Muscle of leg (tissue), 11 donors: ENCODE data around the gene UHMK1. TPM values are rescaled to one million over a fixed set of nuclear protein-coding genes. Genes with fewer than 3 reads are reported as not detected.

ENCODE experiments used
- DNase-seq: peaks from one replicate; pipeline ENCODE4 v3.0.0; 2013
- H3K27ac ChIP-seq: one replicate; pipeline ENCODE4 v1.5.1; 2013; ENCODE audit warnings: mild to moderate bottlenecking, low read length, control low read depth
- H3K27me3 ChIP-seq: one replicate; pipeline ENCODE4 v1.6.1; 2013; ENCODE audit warnings: low read length; ENCODE audit not compliant: control insufficient read depth, insufficient read depth
- H3K36me3 ChIP-seq: one replicate; pipeline ENCODE4 v1.6.1; 2013; ENCODE audit warnings: low read length; ENCODE audit not compliant: control insufficient read depth, insufficient read depth
- H3K4me1 ChIP-seq: one replicate; pipeline ENCODE4 v1.6.1; 2013; ENCODE audit warnings: low read length; ENCODE audit not compliant: control insufficient read depth, insufficient read depth
- H3K4me3 ChIP-seq: one replicate; pipeline ENCODE4 v1.5.1; 2013; ENCODE audit warnings: low read length, control low read depth
- H3K9me3 ChIP-seq: replicated peaks from 2 replicates; pipeline ENCODE4 v1.6.1; 2013; ENCODE audit warnings: low read depth, low read length; ENCODE audit not compliant: control insufficient read depth
- WGBS: methylation state at CpG from one replicate; pipeline ENCODE4 v1.1.5; 2013; ENCODE audit warnings: missing lambda C conversion rate; ENCODE audit not compliant: insufficient coverage; 5-methylcytosine and 5-hydroxymethylcytosine counted together
- polyA plus RNA-seq, 8 donors: library from polyadenylated mRNA; unstranded; fragments of 120-200 nt; gene quantifications; one replicate each; pipeline versions ENCODE4 v1.2.1 to v1.2.3, GENCODE V29; 2013; ENCODE audit warnings: inconsistent platforms in 1 of 8, low replicate concordance in 1 of 8; ENCODE audit not compliant: insufficient read length in 8 of 8, insufficient read depth in 1 of 8
- total RNA-seq: library from RNA; stranded (reverse); fragments of 120-200 nt; gene quantifications from one replicate; pipeline ENCODE4 v1.2.4, GENCODE V29; 2013

UHMK1 gene
- total and polyA plus RNA-seq, 9 donors, result 17.3 to 26.9 (median 22.5) TPM

DNA sequence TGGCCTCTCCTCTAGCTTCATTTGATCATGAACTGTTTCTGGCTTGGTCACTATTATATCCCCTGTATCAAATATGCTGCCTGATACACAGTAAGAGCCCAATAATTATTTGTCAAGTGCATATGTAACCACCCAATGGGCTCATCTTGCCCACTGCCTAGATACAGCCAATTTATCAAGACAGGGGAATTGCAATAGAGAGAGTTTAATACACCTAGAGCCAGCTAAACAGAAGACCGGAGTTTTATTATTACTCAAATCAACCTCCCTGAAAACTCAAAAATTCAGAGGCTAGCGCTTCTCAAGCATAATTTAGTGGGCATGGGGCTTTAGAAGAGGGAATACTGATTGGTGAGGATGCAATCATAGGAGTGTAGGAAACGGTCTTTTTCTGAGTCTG lies 45.6 kb downstream of the UHMK1 start:
- no peaks in the 10 kb centered on the region for H3K27me3 ChIP-seq
- no peaks in the 10 kb centered on the region for H3K9me3 ChIP-seq
- no peaks in the 10 kb centered on the region for H3K36me3 ChIP-seq
- no peak overlapping the region for H3K27ac ChIP-seq
- no peak for DNase-seq
- H3K4me3 ChIP-seq, result no peak overlapping the region
- peaks cover 3% of the 10 kb centered on the region for H3K4me1 ChIP-seq
- WGBS, result 88% methylated on average over 2 of the region's 3 CpGs

DNA sequence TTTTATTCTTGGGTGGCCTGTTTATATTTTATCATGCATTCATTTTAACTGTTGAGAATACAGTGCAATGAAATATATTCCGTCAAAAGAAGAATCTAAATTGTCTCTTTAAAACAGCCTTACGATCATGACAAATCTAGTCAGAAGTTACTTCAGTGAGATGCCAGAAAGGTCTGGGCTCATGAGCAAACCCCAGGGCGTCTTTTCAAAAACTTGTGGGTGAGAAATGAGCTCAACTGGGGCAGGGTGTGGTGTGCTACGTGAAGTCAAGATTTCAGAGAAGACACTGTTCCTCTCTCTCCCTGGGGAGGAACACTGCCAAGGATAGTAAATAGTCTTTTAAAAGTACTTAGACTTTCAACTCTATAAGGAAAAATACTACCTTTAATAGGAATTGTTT lies 50.6 kb downstream of the UHMK1 start:
- 83% methylated on average over 1 of the region's 4 CpGs for WGBS

DNA sequence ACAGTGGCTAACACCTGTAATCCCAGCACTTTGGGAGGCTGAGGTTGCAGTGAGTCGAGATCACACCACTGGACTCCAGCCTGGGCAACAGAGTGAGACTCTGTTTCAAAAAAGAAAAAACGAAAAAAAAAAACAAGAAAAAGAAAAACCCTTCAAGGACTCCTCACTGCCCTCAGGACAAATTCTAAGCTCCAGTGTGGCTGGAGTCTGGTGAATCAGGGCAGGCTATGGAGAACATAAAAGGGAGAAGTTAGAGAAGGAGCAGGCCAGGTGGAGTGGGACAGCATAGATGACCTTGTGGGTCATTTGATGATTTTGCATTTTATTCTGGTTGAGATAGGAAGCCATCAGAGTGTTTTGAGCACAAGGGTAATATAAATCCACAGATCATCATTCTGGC lies 51.4 kb downstream of the UHMK1 start:
- no CpG with 5 or more reads among the region's 2 CpGs for WGBS
- no peaks in the 10 kb centered on the region for H3K9me3 ChIP-seq
- H3K27ac ChIP-seq, result no peak overlapping the region
- H3K27me3 ChIP-seq, result no peaks in the 10 kb centered on the region
- H3K36me3 ChIP-seq, result no peaks in the 10 kb centered on the region
- no peak overlapping the region for H3K4me3 ChIP-seq
- DNase-seq, result no peak
- H3K4me1 ChIP-seq, result no peaks in the 10 kb centered on the region

More for the DNA sequence above, 50.6 kb downstream of the UHMK1 start:
- Histone ChIP-seq H3K4me3 (no peak overlapping the region), H3K4me1 (no peaks in the 10 kb centered on the region), H3K27me3 (no peaks in the 10 kb centered on the region), H3K27ac (no peak overlapping the region), H3K9me3 (no peaks in the 10 kb centered on the region), H3K36me3 (no peaks in the 10 kb centered on the region)
- peak; percentile 64 for DNase-seq

DNA sequence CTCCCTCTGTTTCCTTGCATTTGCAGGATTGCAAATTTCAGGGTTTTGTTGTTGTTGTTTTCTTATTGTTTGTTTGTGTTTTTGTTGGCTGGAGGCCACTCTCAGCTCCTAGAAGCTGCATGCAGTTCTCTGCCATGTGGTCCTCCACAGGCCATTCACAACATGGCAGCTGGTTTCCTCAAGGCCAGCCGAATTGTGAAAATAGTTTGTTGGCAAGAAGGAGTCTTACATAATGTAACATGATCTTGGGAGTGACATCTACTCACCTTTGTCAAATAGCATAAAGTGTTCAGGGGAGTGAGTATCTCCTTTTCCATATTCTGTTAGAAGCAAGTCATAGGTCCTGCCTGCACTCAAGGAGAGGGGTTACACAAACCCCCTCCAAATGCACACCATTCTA lies 53.3 kb downstream of the UHMK1 start:
- WGBS, result no CpG with 5 or more reads among the region's 1 CpG
- H3K4me3 ChIP-seq, result no peak overlapping the region
- no peaks in the 10 kb centered on the region for H3K36me3 ChIP-seq
- H3K27me3 ChIP-seq, result no peaks in the 10 kb centered on the region
- DNase-seq, result no peak
- H3K9me3 ChIP-seq, result no peaks in the 10 kb centered on the region
- H3K27ac ChIP-seq, result no peak overlapping the region
- no peaks in the 10 kb centered on the region for H3K4me1 ChIP-seq

DNA sequence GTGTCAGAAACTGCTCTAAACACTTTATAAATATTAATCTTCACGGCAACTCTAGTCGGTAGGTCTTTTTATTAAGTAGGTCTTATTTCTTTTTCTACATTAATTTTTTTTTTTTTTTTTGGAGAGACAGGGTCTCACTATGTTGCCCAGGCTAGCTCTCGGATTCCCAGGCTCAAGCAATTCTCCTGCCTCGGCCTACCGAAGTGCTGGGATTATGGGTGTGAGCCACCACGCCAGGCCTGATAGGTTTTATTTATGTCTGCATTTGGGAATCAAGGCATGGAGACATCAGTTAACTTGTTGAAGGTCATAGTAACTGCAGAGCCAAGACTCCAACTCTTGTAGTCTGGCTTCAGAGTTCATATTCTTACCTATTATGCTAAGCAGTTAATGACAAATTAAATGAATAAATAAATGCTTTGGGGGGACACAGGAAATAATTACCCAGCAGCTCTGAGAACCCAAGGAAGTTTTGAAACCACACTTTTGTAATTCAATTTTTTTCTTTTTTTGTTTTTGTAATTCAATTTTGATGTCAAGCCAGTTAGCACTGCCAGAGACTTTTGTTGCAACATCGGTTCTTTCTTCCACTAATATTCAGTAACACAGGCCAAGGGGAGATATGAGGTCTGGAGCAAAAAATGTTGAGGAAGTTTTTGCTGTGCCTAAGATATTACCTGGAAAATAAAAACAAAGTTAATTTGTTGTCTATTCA lies 54.5 kb downstream of the UHMK1 start:
- no peak overlapping the region for H3K27ac ChIP-seq
- WGBS, result no CpG with 5 or more reads among the region's 7 CpGs
- peak; percentile 56 for DNase-seq
- H3K36me3 ChIP-seq, result no peaks in the 10 kb centered on the region
- no peaks in the 10 kb centered on the region for H3K27me3 ChIP-seq
- no peak overlapping the region for H3K4me3 ChIP-seq
- H3K4me1 ChIP-seq, result no peaks in the 10 kb centered on the region
- H3K9me3 ChIP-seq, result no peaks in the 10 kb centered on the region

DNA sequence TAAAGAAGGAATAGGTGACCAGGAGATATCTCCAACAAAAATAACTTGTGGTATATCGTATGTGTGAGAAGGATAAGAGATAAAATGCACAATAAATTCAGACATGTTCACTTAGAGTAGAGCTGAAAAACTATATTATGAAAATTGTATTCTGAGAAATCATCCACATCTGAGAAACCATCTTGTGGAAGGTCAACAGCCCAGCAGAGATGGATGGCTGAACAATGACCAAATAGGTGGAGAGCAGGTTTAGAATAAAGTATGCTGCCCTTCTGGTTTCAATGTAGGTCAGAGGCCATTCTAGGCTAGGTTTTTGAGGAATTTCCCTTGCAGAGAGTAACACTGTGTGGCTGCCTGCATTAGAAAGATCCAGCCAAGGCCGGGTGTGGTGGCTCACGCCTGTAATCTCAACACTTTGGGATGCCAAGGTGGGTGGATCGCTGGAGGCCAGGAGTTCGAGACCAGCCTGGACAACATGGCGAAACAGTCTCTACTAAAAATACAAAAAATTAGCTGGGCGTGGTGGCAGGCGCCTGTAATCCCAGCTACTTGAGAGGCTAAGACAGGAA lies 55.1 kb downstream of the UHMK1 start:
- Histone ChIP-seq H3K4me3 (no peak overlapping the region), H3K9me3 (no peaks in the 10 kb centered on the region), H3K36me3 (no peaks in the 10 kb centered on the region), H3K27ac (no peak overlapping the region), H3K27me3 (no peaks in the 10 kb centered on the region), H3K4me1 (no peaks in the 10 kb centered on the region)
- 84% methylated on average over 4 of the region's 8 CpGs for WGBS
- DNase-seq, result no peak

DNA sequence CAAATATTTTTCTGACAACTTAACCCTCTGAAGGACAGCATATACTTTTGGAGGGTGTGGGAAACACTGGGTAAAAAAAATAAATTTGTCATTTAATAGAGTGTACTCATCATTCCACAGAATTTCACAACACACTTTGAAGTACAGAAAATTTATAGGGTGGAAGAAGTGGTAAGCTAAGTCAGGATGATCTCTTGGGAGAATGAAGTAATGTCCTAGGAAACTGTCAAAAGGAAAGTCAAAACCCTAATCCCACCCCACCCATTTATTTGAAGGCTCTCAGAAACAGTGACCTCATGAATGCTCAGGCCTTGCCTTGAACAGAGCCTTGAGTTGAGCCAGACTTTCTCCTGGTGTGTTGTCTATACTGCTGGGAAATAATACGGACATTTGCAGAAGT lies 56.6 kb downstream of the UHMK1 start:
- Histone ChIP-seq H3K4me1 (no peaks in the 10 kb centered on the region), H3K9me3 (no peaks in the 10 kb centered on the region), H3K36me3 (no peaks in the 10 kb centered on the region), H3K27ac (peak overlapping the region; percentile 7), H3K27me3 (no peaks in the 10 kb centered on the region), H3K4me3 (no peak overlapping the region)
- no CpG with 5 or more reads among the region's 1 CpG for WGBS
- peak; percentile 40 for DNase-seq

DNA sequence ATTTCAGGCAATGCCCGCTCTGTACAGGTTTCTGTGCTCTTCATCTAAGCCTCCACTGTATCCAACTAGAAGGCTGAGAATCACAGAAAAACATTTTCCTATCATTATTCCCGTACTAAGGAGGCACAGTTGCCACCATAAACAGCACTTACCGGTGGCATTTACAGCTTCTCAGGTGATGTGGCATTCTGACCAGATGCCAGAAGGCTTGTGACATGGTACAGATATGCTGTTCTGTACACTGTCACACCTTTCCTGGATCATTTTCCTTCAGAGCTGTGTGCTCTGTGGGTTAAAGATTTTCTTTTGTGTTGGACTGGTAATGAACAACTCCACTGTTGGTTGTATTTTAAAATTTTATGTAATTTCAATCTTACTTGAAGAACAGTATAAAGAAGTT lies 59.9 kb downstream of the UHMK1 start:
- Histone ChIP-seq H3K9me3 (no peaks in the 10 kb centered on the region), H3K27ac (no peak overlapping the region), H3K4me3 (no peak overlapping the region), H3K27me3 (no peaks in the 10 kb centered on the region), H3K36me3 (no peaks in the 10 kb centered on the region), H3K4me1 (peaks cover 8% of the 10 kb centered on the region)
- no peak for DNase-seq
- 80% methylated on average over 1 of the region's 3 CpGs for WGBS

DNA sequence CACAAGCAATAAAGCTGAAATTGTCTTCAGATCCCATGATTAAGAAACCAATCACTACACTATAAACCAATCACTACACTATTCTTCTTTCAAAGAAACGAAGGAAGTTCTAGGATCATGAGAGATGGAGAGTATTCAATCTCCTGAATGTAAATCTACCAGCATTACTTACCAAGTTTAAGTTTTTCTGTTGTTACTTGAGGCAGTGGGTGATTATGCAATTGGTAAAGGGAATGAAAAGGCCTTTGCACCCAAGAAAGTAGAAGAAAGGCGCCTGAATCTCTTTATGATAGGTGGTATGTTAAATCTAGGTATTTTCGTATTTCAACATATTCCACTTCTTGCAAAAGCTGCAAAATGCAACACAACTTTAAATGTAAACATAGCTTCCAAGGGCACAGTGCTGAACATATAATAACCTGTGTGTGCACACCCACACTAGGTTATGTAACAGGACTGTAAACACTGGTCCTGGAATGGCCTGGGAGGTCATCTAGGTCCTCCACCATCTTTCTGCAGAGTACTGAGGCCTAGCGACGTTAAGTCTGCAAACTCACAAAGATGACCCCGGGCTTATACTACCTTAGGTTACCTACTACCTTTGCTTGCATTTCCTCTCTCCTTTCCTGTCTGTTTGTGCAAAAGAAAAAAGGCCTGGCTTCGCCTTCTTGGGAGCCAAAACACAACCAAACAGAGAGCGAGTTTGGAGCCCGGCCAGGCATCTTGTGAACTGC lies 62.9 kb downstream of the UHMK1 start:
- Histone ChIP-seq H3K4me3 (peak overlapping the region; percentile 80), H3K27ac (peak overlapping the region; percentile 97), H3K36me3 (no peaks in the 10 kb centered on the region), H3K4me1 (peaks cover 11% of the 10 kb centered on the region), H3K9me3 (no peaks in the 10 kb centered on the region), H3K27me3 (no peaks in the 10 kb centered on the region)
- peak; percentile 87 for DNase-seq
- 34% methylated on average over 5 of the region's 9 CpGs for WGBS

DNA sequence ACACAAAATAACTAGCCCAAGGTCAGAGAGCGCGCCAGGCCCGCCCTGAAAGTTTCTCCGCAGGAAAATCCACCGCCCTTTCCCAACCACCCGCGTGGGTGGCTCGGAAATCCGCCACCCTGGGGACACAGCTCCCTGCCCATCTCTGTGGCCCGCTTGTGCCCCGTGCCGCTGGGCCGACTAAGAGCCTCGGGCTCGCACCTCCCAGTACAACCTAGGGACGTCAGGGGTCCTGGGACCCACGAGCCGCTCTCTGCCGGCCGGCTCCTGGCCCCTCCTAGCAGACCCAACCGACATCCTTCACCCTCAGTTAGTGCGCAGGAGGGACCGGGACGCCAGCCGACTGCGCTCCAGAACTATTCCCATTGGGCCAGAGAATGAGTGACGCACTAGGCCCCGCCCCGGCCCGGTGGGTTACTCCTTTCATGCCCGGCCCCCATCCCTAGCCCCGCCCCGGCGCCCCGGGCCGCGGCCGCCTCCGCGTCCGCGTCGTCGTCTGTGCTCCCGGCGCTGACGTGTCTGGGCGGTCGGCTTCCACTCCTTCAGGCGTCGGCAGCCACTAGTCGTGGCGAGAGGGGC lies 63.5 kb downstream of the UHMK1 start:
- WGBS, result under 1% methylated on average over 48 of the region's 53 CpGs
- H3K4me1 ChIP-seq, result peaks cover 11% of the 10 kb centered on the region
- DNase-seq, result peak; percentile 99
- H3K27me3 ChIP-seq, result no peaks in the 10 kb centered on the region
- H3K4me3 ChIP-seq, result peak overlapping the region; percentile 89
- peak overlapping the region; percentile 97 for H3K27ac ChIP-seq
- H3K36me3 ChIP-seq, result peaks cover 3% of the 10 kb centered on the region
- H3K9me3 ChIP-seq, result no peaks in the 10 kb centered on the region
